Mesenchymal stem cell (in vitro differentiated cells and primary cell): ENCODE measurements around the gene BFSP2.

ENCODE experiments used
- DNase-seq: peaks from one replicate; pipeline ENCODE4 v3.0.0-alpha.2; 2013
- H2AFZ ChIP-seq: one replicate; pipeline ENCODE4 v1.6.1; 2013; ENCODE audit warnings: low read depth, mild to moderate bottlenecking, control low read depth, inconsistent platforms, low read length, moderate library complexity
- H2AK5ac ChIP-seq: 2 replicates; pipeline ENCODE4 v1.6.1; 2013; ENCODE audit warnings: low read length, moderate library complexity, mild to moderate bottlenecking, inconsistent platforms; ENCODE audit not compliant: severe bottlenecking
- H2BK120ac ChIP-seq: one replicate; pipeline ENCODE4 v1.6.1; 2013; ENCODE audit warnings: low read depth, mild to moderate bottlenecking, inconsistent platforms, low read length, moderate library complexity
- H2BK12ac ChIP-seq, 2 experiments: one replicate each; pipeline ENCODE4 v1.6.1; 2013; ENCODE audit warnings: inconsistent platforms in 2 of 2, low read length in 2 of 2, mild to moderate bottlenecking in 2 of 2, moderate library complexity in 2 of 2, control low read depth in 1 of 2
- H2BK15ac ChIP-seq: one replicate; pipeline ENCODE4 v1.6.1; 2013; ENCODE audit warnings: mild to moderate bottlenecking, low read depth, inconsistent platforms; ENCODE audit not compliant: poor library complexity, severe bottlenecking
- H2BK5ac ChIP-seq: 2 replicates; pipeline ENCODE4 v1.6.1; 2013; ENCODE audit warnings: low read depth, mild to moderate bottlenecking, low read length, control low read depth, inconsistent platforms; ENCODE audit not compliant: poor library complexity, severe bottlenecking
- H3K14ac ChIP-seq, 2 experiments: one replicate each; pipeline ENCODE4 v1.6.1; 2013; ENCODE audit warnings: inconsistent platforms in 2 of 2, low read length in 2 of 2, control low read depth in 1 of 2, mild to moderate bottlenecking in 1 of 2, moderate library complexity in 1 of 2
- H3K18ac ChIP-seq, 2 experiments: one replicate each; pipeline ENCODE4 v1.6.1; 2013; ENCODE audit warnings: inconsistent platforms in 2 of 2, low read length in 2 of 2, control low read depth in 1 of 2, low read depth in 1 of 2, mild to moderate bottlenecking in 1 of 2
- H3K23ac ChIP-seq, 2 experiments: one replicate each; pipeline ENCODE4 v1.6.1; 2013; ENCODE audit warnings: inconsistent platforms in 2 of 2, low read length in 2 of 2, mild to moderate bottlenecking in 2 of 2, moderate library complexity in 2 of 2, control low read depth in 1 of 2
- H3K27ac ChIP-seq: 2 replicates; pipeline ENCODE4 v1.5.1; 2013; ENCODE audit warnings: mild to moderate bottlenecking, moderate library complexity, low read length, control low read depth, inconsistent platforms; ENCODE audit not compliant: poor library complexity, severe bottlenecking
- H3K27me3 ChIP-seq, 2 experiments: 2 replicates each; pipeline versions ENCODE4 v1.6.1 to v1.7.0; 2013; ENCODE audit warnings: low read length in 2 of 2, mild to moderate bottlenecking in 2 of 2, moderate library complexity in 2 of 2, control low read depth in 1 of 2, inconsistent platforms in 1 of 2; ENCODE audit not compliant: control insufficient read depth in 1 of 2, insufficient read depth in 1 of 2
- H3K36me3 ChIP-seq, 2 experiments: 2 replicates each; pipeline versions ENCODE4 v1.6.1 to v1.7.0; 2013; ENCODE audit warnings: low read length in 2 of 2, control low read depth in 1 of 2, inconsistent platforms in 1 of 2, low read depth in 1 of 2, mild to moderate bottlenecking in 1 of 2; ENCODE audit not compliant: insufficient read depth in 2 of 2, control insufficient read depth in 1 of 2
- H3K4ac ChIP-seq, 2 experiments: one replicate each; pipeline ENCODE4 v1.6.1; 2013; ENCODE audit warnings: inconsistent platforms in 2 of 2, low read length in 2 of 2, mild to moderate bottlenecking in 2 of 2, moderate library complexity in 2 of 2, control low read depth in 1 of 2, low read depth in 1 of 2
- H3K4me1 ChIP-seq: 2 replicates; pipeline ENCODE4 v1.6.1; 2013; ENCODE audit warnings: low read depth, low read length, control low read depth; ENCODE audit not compliant: control insufficient read depth, insufficient read depth
- H3K4me2 ChIP-seq: 2 replicates; pipeline ENCODE4 v1.6.1; 2013; ENCODE audit warnings: low read length, mild to moderate bottlenecking, inconsistent platforms; ENCODE audit not compliant: poor library complexity, severe bottlenecking
- H3K4me3 ChIP-seq, 2 experiments: 2 replicates each; pipeline versions ENCODE4 v1.5.1 to v1.7.0; 2013; ENCODE audit warnings: low read length in 2 of 2, mild to moderate bottlenecking in 2 of 2, control low read depth in 1 of 2, low read depth in 1 of 2; ENCODE audit not compliant: insufficient read depth in 1 of 2
- H3K79me1 ChIP-seq: replicated peaks from 2 replicates; pipeline ENCODE4 v1.6.1; 2013; ENCODE audit warnings: mild to moderate bottlenecking, control low read depth, low read length, inconsistent platforms; ENCODE audit not compliant: poor library complexity, severe bottlenecking
- H3K9ac ChIP-seq: 2 replicates; pipeline ENCODE4 v1.7.0; 2013; ENCODE audit warnings: mild to moderate bottlenecking, low read length, moderate library complexity
- H3K9me3 ChIP-seq: 2 replicates; pipeline ENCODE4 v1.7.0; 2013; ENCODE audit warnings: mild to moderate bottlenecking, low read length; ENCODE audit not compliant: control insufficient read depth
- H4K8ac ChIP-seq: one replicate; pipeline ENCODE4 v1.6.1; 2013; ENCODE audit warnings: inconsistent platforms, mild to moderate bottlenecking, low read length, moderate library complexity
- H4K91ac ChIP-seq: one replicate; pipeline ENCODE4 v1.6.1; 2013; ENCODE audit warnings: mild to moderate bottlenecking, low read length, inconsistent platforms
- WGBS: methylation state at CpG from one replicate; pipeline ENCODE4 v1.1.7; 2013; ENCODE audit warnings: mixed read lengths; 5-methylcytosine and 5-hydroxymethylcytosine counted together

The BFSP2 gene

GRCh38 chr3:133474251-133474801 lies 74.5 kb downstream of the BFSP2 start:
- no peak overlapping the region for H4K8ac ChIP-seq
- H3K4me2 ChIP-seq = no peak overlapping the region
- H3K27ac ChIP-seq = no peak overlapping the region
- no peak overlapping the region for H2BK15ac ChIP-seq
- H3K14ac ChIP-seq = no peak overlapping the region
- H2AFZ ChIP-seq = no peak overlapping the region
- H3K27me3 ChIP-seq = no peaks in the 10 kb centered on the region
- WGBS = 73% methylated on average over 5 of the region's 8 CpGs
- H4K91ac ChIP-seq = no peak overlapping the region
- H3K9me3 ChIP-seq = no peaks in the 10 kb centered on the region
- DNase-seq = peak; percentile 31
- no peak overlapping the region for H2AK5ac ChIP-seq
- no peaks in the 10 kb centered on the region for H3K4me1 ChIP-seq
- H3K4ac ChIP-seq = no peak overlapping the region
- H3K9ac ChIP-seq = peak overlapping the region; percentile 56
- no peak overlapping the region for H2BK120ac ChIP-seq
- no peak overlapping the region for H2BK5ac ChIP-seq
- H3K36me3 ChIP-seq = peaks cover 0 to 3% of the 10 kb centered on the region in 2 experiments
- no peak overlapping the region for H2BK12ac ChIP-seq
- H3K79me1 ChIP-seq = no peaks in the 10 kb centered on the region
- H3K23ac ChIP-seq = no peak overlapping the region
- no peak overlapping the region for H3K18ac ChIP-seq
- no peak overlapping the region for H3K4me3 ChIP-seq

GRCh38 chr3:133474817-133475216 lies 75.0 kb downstream of the BFSP2 start:
- Histone ChIP-seq H2BK12ac (peak overlapping the region in 1 of 2 experiments; percentile 51), H3K9ac (peak overlapping the region; percentile 56), H3K9me3 (no peaks in the 10 kb centered on the region), H4K8ac (peak overlapping the region; percentile 29), H3K27ac (no peak overlapping the region), H3K4me1 (no peaks in the 10 kb centered on the region), H3K36me3 (peaks cover 0 to 3% of the 10 kb centered on the region in 2 experiments), H2BK15ac (no peak overlapping the region), H4K91ac (peak overlapping the region; percentile 45), H3K23ac (no peak overlapping the region), H2BK120ac (no peak overlapping the region), H3K18ac (peak overlapping the region in 1 of 2 experiments; percentile 26), H3K4me2 (no peak overlapping the region), H2BK5ac (no peak overlapping the region), H2AK5ac (no peak overlapping the region), H3K27me3 (no peaks in the 10 kb centered on the region), H3K4me3 (no peak overlapping the region), H3K14ac (no peak overlapping the region), H3K79me1 (no peaks in the 10 kb centered on the region), H2AFZ (no peak overlapping the region), H3K4ac (no peak overlapping the region)
- WGBS = 95% methylated on average over 4 of the region's 4 CpGs
- DNase-seq = no peak

GRCh38 chr3:133475245-133476010 lies 75.6 kb downstream of the BFSP2 start:
- no peaks in the 10 kb centered on the region for H3K79me1 ChIP-seq
- DNase-seq = no peak
- peak overlapping the region; percentile 25 to 43 for H3K18ac ChIP-seq
- H4K8ac ChIP-seq = peak overlapping the region; percentile 29
- H3K14ac ChIP-seq = no peak overlapping the region
- no peak overlapping the region for H2AK5ac ChIP-seq
- peak overlapping the region; percentile 33 for H2BK5ac ChIP-seq
- H2AFZ ChIP-seq = no peak overlapping the region
- no peak overlapping the region for H3K23ac ChIP-seq
- H3K36me3 ChIP-seq = peaks cover 0 to 3% of the 10 kb centered on the region in 2 experiments
- no peaks in the 10 kb centered on the region for H3K9me3 ChIP-seq
- H2BK120ac ChIP-seq = no peak overlapping the region
- no peaks in the 10 kb centered on the region for H3K27me3 ChIP-seq
- H4K91ac ChIP-seq = peak overlapping the region; percentile 45
- 91% methylated on average over 5 of the region's 5 CpGs for WGBS
- H3K4ac ChIP-seq = no peak overlapping the region
- H3K4me2 ChIP-seq = no peak overlapping the region
- no peak overlapping the region for H2BK15ac ChIP-seq
- peak overlapping the region; percentile 51 to 90 for H2BK12ac ChIP-seq
- H3K27ac ChIP-seq = no peak overlapping the region
- H3K4me1 ChIP-seq = no peaks in the 10 kb centered on the region
- H3K4me3 ChIP-seq = no peak overlapping the region
- H3K9ac ChIP-seq = no peak overlapping the region

GRCh38 chr3:133476971-133477375 lies 77.1 kb downstream of the BFSP2 start:
- no peak overlapping the region for H3K14ac ChIP-seq
- H2AK5ac ChIP-seq = no peak overlapping the region
- no peak overlapping the region for H3K27ac ChIP-seq
- no peak overlapping the region for H2BK15ac ChIP-seq
- H2AFZ ChIP-seq = no peak overlapping the region
- no peak overlapping the region for H3K4me3 ChIP-seq
- H3K23ac ChIP-seq = no peak overlapping the region
- no peak overlapping the region for H2BK120ac ChIP-seq
- no peak overlapping the region for H2BK5ac ChIP-seq
- no peaks in the 10 kb centered on the region for H3K27me3 ChIP-seq
- H3K4me1 ChIP-seq = no peaks in the 10 kb centered on the region
- peaks cover 0 to 3% of the 10 kb centered on the region in 2 experiments for H3K36me3 ChIP-seq
- no peaks in the 10 kb centered on the region for H3K79me1 ChIP-seq
- no peaks in the 10 kb centered on the region for H3K9me3 ChIP-seq
- no peak overlapping the region for H4K8ac ChIP-seq
- 63% methylated on average over 6 of the region's 6 CpGs for WGBS
- H4K91ac ChIP-seq = no peak overlapping the region
- H3K4me2 ChIP-seq = no peak overlapping the region
- H3K4ac ChIP-seq = no peak overlapping the region
- no peak overlapping the region for H3K18ac ChIP-seq
- no peak overlapping the region for H3K9ac ChIP-seq
- DNase-seq = no peak
- no peak overlapping the region for H2BK12ac ChIP-seq
